NCI-H345 treated with DMSO at 0.1 percent for 48 hours (cell line): ENCODE data around the gene FUT3.

Experiments used
- DNase-seq: peaks from one replicate; lab custom pipeline; 2025; ENCODE audit not compliant: unreplicated experiment; lab: John Stamatoyannopoulos, UW

Gene FUT3

GRCh38 chr19:5803752-5804515 lies 47.3 kb downstream of the FUT3 start:
- DNase-seq = peak; percentile 81

- no peak for DNase-seq
Observed at GRCh38 chr19:5803441-5803751, 47.9 kb downstream of the FUT3 start.

GRCh38 chr19:5801796-5802619 lies 49.2 kb downstream of the FUT3 start:
- no peak for DNase-seq

- no peak for DNase-seq
Observed at GRCh38 chr19:5800361-5801270, 50.6 kb downstream of the FUT3 start.

GRCh38 chr19:5799247-5800241 lies 51.7 kb downstream of the FUT3 start:
- no peak for DNase-seq

- no peak for DNase-seq
Observed at GRCh38 chr19:5798244-5798643, 53.0 kb downstream of the FUT3 start.

- no peak for DNase-seq
Observed at GRCh38 chr19:5795382-5795919, 55.8 kb downstream of the FUT3 start.

GRCh38 chr19:5793188-5793587 lies 58.1 kb downstream of the FUT3 start:
- no peak for DNase-seq
